PC-3 (cell line): Measurements from ENCODE around the gene SLC25A30.

Source experiments
- EZH2 ChIP-seq: fragments of 300-600 bp; sonication (generic); IDR thresholded peaks from one replicate; pipeline ENCODE4 v1.6.1; 2017; ENCODE audit warnings: antibody characterized with exemption, mild to moderate bottlenecking, low read length; ENCODE audit not compliant: unreplicated experiment
- EZH2phosphoT487 ChIP-seq: fragments of 300-600 bp; sonication (generic); IDR thresholded peaks from 2 replicates; pipeline ENCODE4 v1.6.1; 2018; ENCODE audit warnings: mild to moderate bottlenecking, antibody characterized with exemption, low read length, borderline replicate concordance
- TF ChIP-seq, protein P1 (sequence below): fragments of 300-600 bp; sonication (generic); conservative IDR thresholded peaks from 2 replicates; pipeline ENCODE4 v1.5.1; 2017; ENCODE audit warnings: antibody characterized with exemption, low read depth, mild to moderate bottlenecking, low read length

DNA sequence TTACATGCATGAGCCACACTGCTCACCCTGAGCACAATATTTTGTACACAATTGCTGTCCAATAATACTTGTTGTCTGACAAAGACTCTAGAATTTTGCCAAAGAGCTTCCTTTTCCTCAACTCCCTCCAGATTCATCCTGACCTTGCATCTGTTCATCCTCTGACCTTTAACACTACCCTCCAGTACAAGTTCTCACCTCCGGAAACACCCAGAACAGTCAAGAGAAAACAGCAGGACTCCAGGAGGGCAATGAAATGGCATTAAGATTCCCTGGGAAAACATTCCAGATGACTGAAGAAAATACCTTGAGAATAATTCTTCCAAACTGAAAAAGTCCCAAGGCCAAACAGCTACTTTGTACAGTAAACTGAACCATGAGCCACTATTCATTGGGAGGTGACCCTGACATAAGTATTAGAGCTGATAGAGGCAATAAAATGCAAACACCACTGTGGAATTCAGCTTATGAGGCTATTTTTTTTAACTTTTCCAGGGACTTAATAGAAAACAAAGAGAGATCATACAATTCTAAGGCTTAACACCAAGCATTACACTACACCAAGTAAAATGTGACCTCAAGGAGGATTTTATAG lies 30.9 kb upstream of the SLC25A30 start:
- TF ChIP-seq, protein P1, sequence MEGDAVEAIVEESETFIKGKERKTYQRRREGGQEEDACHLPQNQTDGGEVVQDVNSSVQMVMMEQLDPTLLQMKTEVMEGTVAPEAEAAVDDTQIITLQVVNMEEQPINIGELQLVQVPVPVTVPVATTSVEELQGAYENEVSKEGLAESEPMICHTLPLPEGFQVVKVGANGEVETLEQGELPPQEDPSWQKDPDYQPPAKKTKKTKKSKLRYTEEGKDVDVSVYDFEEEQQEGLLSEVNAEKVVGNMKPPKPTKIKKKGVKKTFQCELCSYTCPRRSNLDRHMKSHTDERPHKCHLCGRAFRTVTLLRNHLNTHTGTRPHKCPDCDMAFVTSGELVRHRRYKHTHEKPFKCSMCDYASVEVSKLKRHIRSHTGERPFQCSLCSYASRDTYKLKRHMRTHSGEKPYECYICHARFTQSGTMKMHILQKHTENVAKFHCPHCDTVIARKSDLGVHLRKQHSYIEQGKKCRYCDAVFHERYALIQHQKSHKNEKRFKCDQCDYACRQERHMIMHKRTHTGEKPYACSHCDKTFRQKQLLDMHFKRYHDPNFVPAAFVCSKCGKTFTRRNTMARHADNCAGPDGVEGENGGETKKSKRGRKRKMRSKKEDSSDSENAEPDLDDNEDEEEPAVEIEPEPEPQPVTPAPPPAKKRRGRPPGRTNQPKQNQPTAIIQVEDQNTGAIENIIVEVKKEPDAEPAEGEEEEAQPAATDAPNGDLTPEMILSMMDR, result no peak
- no peak for TF ChIP-seq EZH2
- TF ChIP-seq EZH2phosphoT487, result no peak
